ENCODE measurements around the gene CCDC182. TPM values are rescaled to one million over a fixed set of nuclear protein-coding genes. Genes with fewer than 3 reads are reported as not detected.

Gene CCDC182
- total RNA-seq, 1 experiment from 2014 or later = not detected

DNA sequence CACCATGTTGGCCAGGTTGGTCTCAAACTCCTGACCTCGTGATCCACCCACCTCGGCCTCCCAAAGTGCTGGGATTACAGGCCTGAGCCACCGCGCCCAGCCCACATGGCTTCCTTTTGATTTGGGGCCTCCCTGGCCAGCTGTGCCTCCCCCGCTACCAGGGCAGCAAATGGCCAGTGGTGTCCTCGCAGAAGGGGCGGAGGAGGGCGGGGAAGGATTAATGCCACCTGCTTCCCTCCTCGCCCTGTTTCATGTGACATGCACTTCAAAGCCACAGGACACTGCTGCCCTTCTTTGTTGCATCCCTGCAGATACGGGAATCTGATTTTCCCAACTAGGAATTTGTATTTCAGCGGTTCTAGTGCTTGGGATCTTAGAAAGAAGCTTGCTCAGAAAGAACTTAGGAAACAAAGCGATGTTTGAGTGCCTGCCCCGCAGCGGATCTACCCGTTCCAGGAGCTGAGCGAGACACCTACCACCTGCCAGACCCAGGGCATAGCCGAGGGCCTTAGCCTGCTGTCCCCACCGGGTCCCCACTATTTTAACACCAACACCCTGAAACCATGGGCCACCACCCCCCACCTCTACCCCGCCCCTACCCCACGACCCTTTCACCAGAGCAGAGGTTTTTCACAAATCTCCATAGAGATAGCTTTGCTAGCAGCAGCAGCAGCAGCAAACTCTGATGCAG, 37.7 kb upstream of the CCDC182 start:
- Histone ChIP-seq H3K4me1 (ENCODE audit: insufficient read depth, low read length, poor library complexity, severe bottlenecking) (peaks cover 48% of the 10 kb centered on the region), H3K9me3 (ENCODE audit: low read depth, low read length, poor library complexity, severe bottlenecking) (no peaks in the 10 kb centered on the region), H3K27me3 (replicated peaks; ENCODE audit: insufficient read depth, low read depth, low read length, poor library complexity) (no peaks in the 10 kb centered on the region), H3K36me3 (ENCODE audit: insufficient read depth, low read length, poor library complexity, severe bottlenecking) (no peaks in the 10 kb centered on the region), H3K4me3 (ENCODE audit: low read depth, low read length, poor library complexity, severe bottlenecking) (no peak overlapping the region), H3K27ac (ENCODE audit: low read depth, low read length, poor library complexity, severe bottlenecking) (peak overlapping the region; percentile 52)
- POLR2A ChIA-PET (ENCODE audit: low non-redundant PET) = interaction anchor here (0.7 kb wide), 1 partner anchor 300 kb away, joined by 3 read pairs; no protein-coding TSS in a partner anchor
- DNase-seq (ENCODE audit: low spot score) = no peak
- intact Hi-C loops (cut with micrococcal nuclease; ENCODE audit: unreplicated experiment) = no loop called here
- CTCF ChIA-PET = interaction anchor here (0.6 to 3.3 kb wide), 12 partner anchors 8 to 654 kb away, joined by 3 to 29 read pairs (median 4); no protein-coding TSS in a partner anchor
- BruUV-seq (replicated peaks) = no TSS peak
- no peak for TF ChIP-seq EZH2 (IDR thresholded peaks at IDR 0.05; ENCODE audit: borderline replicate concordance, low read depth, low read length, poor library complexity, severe bottlenecking)
- TF ChIP-seq, protein P1, sequence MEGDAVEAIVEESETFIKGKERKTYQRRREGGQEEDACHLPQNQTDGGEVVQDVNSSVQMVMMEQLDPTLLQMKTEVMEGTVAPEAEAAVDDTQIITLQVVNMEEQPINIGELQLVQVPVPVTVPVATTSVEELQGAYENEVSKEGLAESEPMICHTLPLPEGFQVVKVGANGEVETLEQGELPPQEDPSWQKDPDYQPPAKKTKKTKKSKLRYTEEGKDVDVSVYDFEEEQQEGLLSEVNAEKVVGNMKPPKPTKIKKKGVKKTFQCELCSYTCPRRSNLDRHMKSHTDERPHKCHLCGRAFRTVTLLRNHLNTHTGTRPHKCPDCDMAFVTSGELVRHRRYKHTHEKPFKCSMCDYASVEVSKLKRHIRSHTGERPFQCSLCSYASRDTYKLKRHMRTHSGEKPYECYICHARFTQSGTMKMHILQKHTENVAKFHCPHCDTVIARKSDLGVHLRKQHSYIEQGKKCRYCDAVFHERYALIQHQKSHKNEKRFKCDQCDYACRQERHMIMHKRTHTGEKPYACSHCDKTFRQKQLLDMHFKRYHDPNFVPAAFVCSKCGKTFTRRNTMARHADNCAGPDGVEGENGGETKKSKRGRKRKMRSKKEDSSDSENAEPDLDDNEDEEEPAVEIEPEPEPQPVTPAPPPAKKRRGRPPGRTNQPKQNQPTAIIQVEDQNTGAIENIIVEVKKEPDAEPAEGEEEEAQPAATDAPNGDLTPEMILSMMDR (conservative IDR thresholded peaks at IDR 0.05; ENCODE audit: low read depth, low read length) = no peak

DNA sequence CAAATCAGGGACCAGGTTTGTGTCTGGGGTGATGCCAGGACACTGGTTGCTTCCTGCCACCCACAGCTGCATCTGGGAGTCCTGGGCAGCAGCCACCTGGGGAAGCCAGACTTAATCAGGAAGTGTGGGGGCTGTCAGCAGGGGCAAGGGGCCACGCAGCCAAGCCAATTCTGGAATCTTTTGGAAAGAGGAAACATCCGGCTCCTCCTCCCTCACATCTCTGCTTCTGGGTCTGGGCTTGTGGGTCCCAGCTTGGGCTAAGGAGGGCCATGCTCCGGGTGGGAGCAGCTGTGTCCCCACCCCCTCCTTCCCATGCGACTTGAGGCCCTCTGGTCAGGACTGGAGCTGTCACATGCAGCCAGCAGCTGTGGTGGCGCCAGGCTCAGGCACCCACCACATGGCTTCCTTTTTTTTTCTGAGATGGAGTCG, 37.0 kb upstream of the CCDC182 start:
- POLR2A ChIA-PET (ENCODE audit: low non-redundant PET) = no interaction called here
- DNase-seq (ENCODE audit: low spot score) = peak; percentile 88
- intact Hi-C loops (cut with micrococcal nuclease; ENCODE audit: unreplicated experiment) = no loop called here

DNA sequence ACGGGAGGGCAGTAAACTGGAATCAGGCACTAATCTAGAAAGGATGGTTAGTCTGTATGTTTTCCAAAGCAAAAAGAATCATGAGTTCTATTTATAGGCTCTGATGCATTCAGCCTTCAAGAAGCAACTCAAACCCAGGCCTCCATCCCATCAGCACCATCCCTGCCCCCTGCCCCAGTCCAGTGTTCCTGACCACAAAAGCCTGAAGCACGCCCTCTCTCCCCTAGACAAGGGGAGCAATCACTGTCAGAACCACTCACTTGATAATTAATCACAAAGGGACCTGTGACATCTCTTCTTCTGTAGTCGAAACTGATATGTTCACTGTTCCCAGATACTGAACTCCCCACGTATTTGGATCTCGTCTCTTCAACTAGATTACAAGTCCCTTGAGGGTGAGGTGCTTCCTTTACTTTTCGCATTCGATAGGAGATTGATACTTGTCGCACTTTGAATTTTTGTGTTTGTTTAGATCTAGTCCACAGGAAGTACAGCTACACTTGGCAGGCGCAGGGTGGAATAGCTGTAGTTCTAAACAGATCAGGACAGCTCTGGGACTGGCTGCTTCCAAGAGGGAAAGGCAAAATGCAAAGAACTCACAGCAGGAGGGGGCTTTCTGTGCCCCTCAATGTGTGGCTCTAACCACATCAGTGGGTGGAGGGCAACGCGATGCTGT, 36.4 kb upstream of the CCDC182 start:
- H3K9me3 ChIP-seq (ENCODE audit: low read depth, low read length, poor library complexity, severe bottlenecking) = no peaks in the 10 kb centered on the region
- CTCF ChIA-PET = interaction anchor here (0.6 to 1.5 kb wide), 2 partner anchors 525 to 538 kb away, joined by 4 read pairs; partner anchors contain the start of gene MSI2
- peak overlapping the region; percentile 52 for H3K27ac ChIP-seq (ENCODE audit: low read depth, low read length, poor library complexity, severe bottlenecking)
- DNase-seq (ENCODE audit: low spot score) = no peak
- H3K4me3 ChIP-seq (ENCODE audit: low read depth, low read length, poor library complexity, severe bottlenecking) = no peak overlapping the region
- TF ChIP-seq EZH2 (IDR thresholded peaks at IDR 0.05; ENCODE audit: borderline replicate concordance, low read depth, low read length, poor library complexity, severe bottlenecking) = no peak
- TF ChIP-seq, protein P1 (conservative IDR thresholded peaks at IDR 0.05; ENCODE audit: low read depth, low read length) = no peak
- POLR2A ChIA-PET (ENCODE audit: low non-redundant PET) = interaction anchor here (0.5 kb wide), 1 partner anchor 11 kb away, joined by 4 read pairs; no protein-coding TSS in a partner anchor
- no TSS peak for BruUV-seq (replicated peaks)
- H3K27me3 ChIP-seq (replicated peaks; ENCODE audit: insufficient read depth, low read depth, low read length, poor library complexity) = no peaks in the 10 kb centered on the region
- H3K36me3 ChIP-seq (ENCODE audit: insufficient read depth, low read length, poor library complexity, severe bottlenecking) = no peaks in the 10 kb centered on the region
- H3K4me1 ChIP-seq (ENCODE audit: insufficient read depth, low read length, poor library complexity, severe bottlenecking) = peaks cover 48% of the 10 kb centered on the region
- intact Hi-C loops (cut with micrococcal nuclease; ENCODE audit: unreplicated experiment) = no loop called here

More for the DNA sequence above, 37.0 kb upstream of the CCDC182 start:
- Histone ChIP-seq H3K27ac (ENCODE audit: low read depth, low read length, poor library complexity, severe bottlenecking) (peak overlapping the region; percentile 52), H3K36me3 (ENCODE audit: insufficient read depth, low read length, poor library complexity, severe bottlenecking) (no peaks in the 10 kb centered on the region), H3K27me3 (replicated peaks; ENCODE audit: insufficient read depth, low read depth, low read length, poor library complexity) (no peaks in the 10 kb centered on the region), H3K4me3 (ENCODE audit: low read depth, low read length, poor library complexity, severe bottlenecking) (no peak overlapping the region), H3K4me1 (ENCODE audit: insufficient read depth, low read length, poor library complexity, severe bottlenecking) (peaks cover 48% of the 10 kb centered on the region), H3K9me3 (ENCODE audit: low read depth, low read length, poor library complexity, severe bottlenecking) (no peaks in the 10 kb centered on the region)
- BruUV-seq (replicated peaks) = no TSS peak
- CTCF ChIA-PET = interaction anchor here (0.6 to 3.3 kb wide), 3 partner anchors 51 to 539 kb away, joined by 4 to 29 read pairs (median 4); partner anchors contain the start of gene MSI2
- no peak for TF ChIP-seq EZH2 (IDR thresholded peaks at IDR 0.05; ENCODE audit: borderline replicate concordance, low read depth, low read length, poor library complexity, severe bottlenecking)
- TF ChIP-seq, protein P1 (conservative IDR thresholded peaks at IDR 0.05; ENCODE audit: low read depth, low read length) = no peak

Data from A673 (cell line).